ENCODE data around the gene CPE.
A peak's percentile ranks its signal among the peaks of the same experiment; 100 is the strongest.

CPE gene

DNA sequence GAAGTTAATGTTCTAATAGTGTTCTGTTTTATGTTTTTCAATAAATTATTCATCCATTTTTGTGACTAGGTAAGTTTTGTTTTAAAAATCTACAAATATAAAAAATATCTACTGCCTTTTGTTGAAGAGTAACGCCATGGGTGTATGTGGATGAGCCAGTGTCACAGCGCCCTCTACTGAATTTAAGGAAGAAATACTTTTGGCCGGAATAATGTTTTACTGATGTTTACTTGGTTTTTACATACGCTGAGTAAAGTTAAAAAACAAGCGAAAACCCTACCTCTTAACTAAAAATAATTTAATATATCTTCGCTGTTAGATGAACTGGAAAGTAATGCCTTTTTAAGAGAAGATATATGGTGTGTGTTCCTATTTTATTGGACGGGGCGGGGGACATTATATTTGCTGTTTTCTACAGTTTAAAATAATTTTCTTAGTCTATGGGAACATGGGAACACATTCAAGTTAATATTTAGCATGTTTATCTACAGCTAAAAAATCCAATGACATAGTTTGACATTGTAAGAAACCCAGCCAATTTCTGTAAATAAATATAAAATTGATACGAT, 86.1 kb downstream of the CPE start:
- Histone ChIP-seq H3K79me2 (ENCODE audit: insufficient read depth, low read length) (no peaks in the 10 kb centered on the region), H2AFZ (ENCODE audit: low read length) (peak overlapping the region; percentile 86), H3F3A (ENCODE audit: low read depth) (no peaks in the 10 kb centered on the region), H4K20me1 (ENCODE audit: insufficient read depth, low read length, poor library complexity, severe bottlenecking) (no peaks in the 10 kb centered on the region), H3K9ac (ENCODE audit: low read depth, low read length, poor library complexity, severe bottlenecking) (no peak overlapping the region), H3K4me3 (ENCODE audit: low read length, poor library complexity, severe bottlenecking) (no peak overlapping the region), H3K4me2 (ENCODE audit: low read depth, low read length, poor library complexity, severe bottlenecking) (peak overlapping the region; percentile 26), H3K36me3 (ENCODE audit: insufficient read depth, low read length) (no peaks in the 10 kb centered on the region), H3K27me3 (ENCODE audit: insufficient read depth, low read length, poor library complexity, severe bottlenecking) (no peaks in the 10 kb centered on the region), H3K9me2 (replicated peaks; ENCODE audit: low read depth, low read length) (no peaks in the 10 kb centered on the region), H3K9me3 (ENCODE audit: insufficient read depth, low read depth, low read length) (no peaks in the 10 kb centered on the region), H3K4me1 (ENCODE audit: insufficient read depth, low read length, poor library complexity, severe bottlenecking) (no peaks in the 10 kb centered on the region)
- TF ChIP-seq, protein P1, sequence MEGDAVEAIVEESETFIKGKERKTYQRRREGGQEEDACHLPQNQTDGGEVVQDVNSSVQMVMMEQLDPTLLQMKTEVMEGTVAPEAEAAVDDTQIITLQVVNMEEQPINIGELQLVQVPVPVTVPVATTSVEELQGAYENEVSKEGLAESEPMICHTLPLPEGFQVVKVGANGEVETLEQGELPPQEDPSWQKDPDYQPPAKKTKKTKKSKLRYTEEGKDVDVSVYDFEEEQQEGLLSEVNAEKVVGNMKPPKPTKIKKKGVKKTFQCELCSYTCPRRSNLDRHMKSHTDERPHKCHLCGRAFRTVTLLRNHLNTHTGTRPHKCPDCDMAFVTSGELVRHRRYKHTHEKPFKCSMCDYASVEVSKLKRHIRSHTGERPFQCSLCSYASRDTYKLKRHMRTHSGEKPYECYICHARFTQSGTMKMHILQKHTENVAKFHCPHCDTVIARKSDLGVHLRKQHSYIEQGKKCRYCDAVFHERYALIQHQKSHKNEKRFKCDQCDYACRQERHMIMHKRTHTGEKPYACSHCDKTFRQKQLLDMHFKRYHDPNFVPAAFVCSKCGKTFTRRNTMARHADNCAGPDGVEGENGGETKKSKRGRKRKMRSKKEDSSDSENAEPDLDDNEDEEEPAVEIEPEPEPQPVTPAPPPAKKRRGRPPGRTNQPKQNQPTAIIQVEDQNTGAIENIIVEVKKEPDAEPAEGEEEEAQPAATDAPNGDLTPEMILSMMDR (conservative IDR thresholded peaks at IDR 0.05; ENCODE audit: low read length) = peak; percentile 86
- no peak for TF ChIP-seq EZH2phosphoT487 (IDR thresholded peaks at IDR 0.05; ENCODE audit: borderline replicate concordance)

DNA sequence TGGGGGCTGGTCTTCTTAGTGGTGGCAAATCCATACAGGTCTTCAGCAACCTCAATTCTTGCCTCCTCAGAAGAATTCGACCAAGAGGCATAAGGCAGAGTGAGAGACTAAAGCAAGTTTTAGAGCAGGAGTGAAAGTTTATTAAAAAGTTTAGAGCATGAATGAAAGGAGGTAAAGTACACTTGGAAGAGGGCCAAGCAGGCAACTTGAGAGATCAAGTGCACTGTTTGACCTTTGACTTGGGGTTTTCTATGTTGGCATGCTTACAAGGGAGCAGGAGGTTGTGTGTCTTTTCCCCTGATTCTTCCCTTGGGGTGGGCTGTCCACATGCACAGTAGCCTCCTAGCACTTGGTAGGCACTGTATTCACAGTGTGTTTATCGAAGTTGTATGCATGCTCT, 91.2 kb downstream of the CPE start:
- Histone ChIP-seq H3K4me2 (ENCODE audit: low read depth, low read length, poor library complexity, severe bottlenecking) (no peak overlapping the region), H3K36me3 (ENCODE audit: insufficient read depth, low read length) (no peaks in the 10 kb centered on the region), H3K9me3 (ENCODE audit: insufficient read depth, low read depth, low read length) (peaks cover 13% of the 10 kb centered on the region; the same call in 1 of the 2 replicates), H3K79me2 (ENCODE audit: insufficient read depth, low read length) (no peaks in the 10 kb centered on the region), H3K9ac (ENCODE audit: low read depth, low read length, poor library complexity, severe bottlenecking) (no peak overlapping the region), H4K20me1 (ENCODE audit: insufficient read depth, low read length, poor library complexity, severe bottlenecking) (no peaks in the 10 kb centered on the region), H3K9me2 (replicated peaks; ENCODE audit: low read depth, low read length) (no peaks in the 10 kb centered on the region), H2AFZ (ENCODE audit: low read length) (no peak overlapping the region), H3K4me3 (ENCODE audit: low read length, poor library complexity, severe bottlenecking) (no peak overlapping the region), H3K4me1 (ENCODE audit: insufficient read depth, low read length, poor library complexity, severe bottlenecking) (no peaks in the 10 kb centered on the region), H3F3A (ENCODE audit: low read depth) (no peaks in the 10 kb centered on the region), H3K27me3 (ENCODE audit: insufficient read depth, low read length, poor library complexity, severe bottlenecking) (no peaks in the 10 kb centered on the region)
- TF ChIP-seq, protein P1 (conservative IDR thresholded peaks at IDR 0.05; ENCODE audit: low read length) = no peak
- TF ChIP-seq EZH2phosphoT487 (IDR thresholded peaks at IDR 0.05; ENCODE audit: borderline replicate concordance) = no peak

DNA sequence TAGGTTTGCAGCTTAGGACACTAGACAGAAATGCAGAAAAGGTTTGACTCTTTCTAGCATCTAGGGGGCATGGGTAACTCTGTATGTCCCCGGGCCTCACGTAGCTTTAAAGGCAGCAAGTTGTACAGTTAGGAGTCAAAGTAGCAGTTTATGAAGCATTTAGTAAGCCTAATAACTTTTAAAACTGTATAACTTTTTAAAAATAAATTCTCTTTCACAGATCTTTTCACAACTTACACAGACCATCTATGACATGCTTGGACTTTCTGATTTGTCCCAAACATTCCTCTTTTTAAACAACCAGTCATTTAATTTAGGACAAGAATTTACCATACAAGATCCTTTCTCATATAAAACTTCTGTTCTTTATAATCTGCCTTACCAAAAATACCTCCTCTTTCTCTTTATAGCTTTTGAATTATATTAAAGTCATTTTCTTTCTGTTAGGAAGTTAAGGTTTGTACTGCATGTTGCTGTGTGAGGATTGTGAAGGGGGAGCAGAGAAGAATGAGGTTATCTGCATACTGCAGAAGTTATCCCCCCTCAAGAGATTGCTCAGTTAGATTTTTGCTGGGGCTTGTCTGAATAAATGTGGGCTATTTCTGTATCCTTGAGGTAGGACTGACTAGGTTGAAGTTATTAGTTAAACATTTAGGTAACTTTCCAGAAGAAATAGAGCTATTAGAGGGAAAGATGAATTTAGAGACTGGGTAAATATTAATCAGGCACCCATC, 94.3 kb downstream of the CPE start:
- no peaks in the 10 kb centered on the region for H3K27me3 ChIP-seq (ENCODE audit: insufficient read depth, low read length, poor library complexity, severe bottlenecking)

More for the DNA sequence above, 94.3 kb downstream of the CPE start:
- Histone ChIP-seq H3F3A (ENCODE audit: low read depth) (no peaks in the 10 kb centered on the region), H3K4me3 (ENCODE audit: low read length, poor library complexity, severe bottlenecking) (no peak overlapping the region), H3K9ac (ENCODE audit: low read depth, low read length, poor library complexity, severe bottlenecking) (no peak overlapping the region), H3K4me2 (ENCODE audit: low read depth, low read length, poor library complexity, severe bottlenecking) (no peak overlapping the region), H4K20me1 (ENCODE audit: insufficient read depth, low read length, poor library complexity, severe bottlenecking) (no peaks in the 10 kb centered on the region), H2AFZ (ENCODE audit: low read length) (no peak overlapping the region), H3K4me1 (ENCODE audit: insufficient read depth, low read length, poor library complexity, severe bottlenecking) (no peaks in the 10 kb centered on the region), H3K9me3 (ENCODE audit: insufficient read depth, low read depth, low read length) (peaks cover 13% of the 10 kb centered on the region; the same call in 1 of the 2 replicates), H3K79me2 (ENCODE audit: insufficient read depth, low read length) (no peaks in the 10 kb centered on the region), H3K36me3 (ENCODE audit: insufficient read depth, low read length) (no peaks in the 10 kb centered on the region), H3K9me2 (replicated peaks; ENCODE audit: low read depth, low read length) (no peaks in the 10 kb centered on the region)
- TF ChIP-seq EZH2phosphoT487 (IDR thresholded peaks at IDR 0.05; ENCODE audit: borderline replicate concordance) = no peak
- TF ChIP-seq, protein P1 (conservative IDR thresholded peaks at IDR 0.05; ENCODE audit: low read length) = no peak

All from Loucy (cell line).